NCI-H524 (cell line): ENCODE data around the gene SELPLG.
"Not testable (repeated sequence)": the region's sequence is repeated elsewhere in the genome, so short reads cannot be mapped to it uniquely, and the experiment has no call there.

Source experiments
- DNase-seq, 2 experiments: peaks; one replicate each; lab custom pipeline; 2025; lab: John Stamatoyannopoulos, UW

SELPLG gene

GRCh38 chr12:108655812-108656175, 22.1 kb upstream of the SELPLG start:
- DNase-seq = not testable (repeated sequence)

- not testable (repeated sequence) for DNase-seq
Observed at GRCh38 chr12:108654622-108655021, 20.9 kb upstream of the SELPLG start.

- DNase-seq = no peak
Observed at GRCh38 chr12:108653922-108654321, 20.2 kb upstream of the SELPLG start.

GRCh38 chr12:108653082-108653516, 19.4 kb upstream of the SELPLG start:
- DNase-seq = no peak

- no peak for DNase-seq
Observed at GRCh38 chr12:108650083-108650482, 16.4 kb upstream of the SELPLG start.

- no peak for DNase-seq
Observed at GRCh38 chr12:108649669-108650068, 16.0 kb upstream of the SELPLG start.

- DNase-seq = no peak
Observed at GRCh38 chr12:108649126-108649525, 15.4 kb upstream of the SELPLG start.

GRCh38 chr12:108648371-108648770, 14.7 kb upstream of the SELPLG start:
- no peak for DNase-seq

GRCh38 chr12:108647585-108648287, 14.0 kb upstream of the SELPLG start:
- DNase-seq = no peak

GRCh38 chr12:108646600-108647579, 13.2 kb upstream of the SELPLG start:
- peak in 1 of 2 experiments; percentile 9 for DNase-seq

- no peak for DNase-seq
Observed at GRCh38 chr12:108645686-108646599, 12.2 kb upstream of the SELPLG start.

GRCh38 chr12:108644811-108645120, 11.1 kb upstream of the SELPLG start:
- no peak for DNase-seq

GRCh38 chr12:108643941-108644810, 10.5 kb upstream of the SELPLG start:
- no peak for DNase-seq

- DNase-seq = no peak
Observed at GRCh38 chr12:108642899-108643654, 9.4 kb upstream of the SELPLG start.

- peak; percentile 87 to 94 for DNase-seq
Observed at GRCh38 chr12:108642269-108642870, 8.7 kb upstream of the SELPLG start.

GRCh38 chr12:108641446-108642268, 8.0 kb upstream of the SELPLG start:
- DNase-seq = no peak

GRCh38 chr12:108640802-108641445, 7.2 kb upstream of the SELPLG start:
- DNase-seq = peak; percentile 47 to 83

- no peak for DNase-seq
Observed at GRCh38 chr12:108638997-108639822, 5.5 kb upstream of the SELPLG start.
